Suprapubic skin (tissue), 4 donors: ENCODE results near the gene TMEFF2. TPM values are rescaled to one million over a fixed set of nuclear protein-coding genes. Genes with fewer than 3 reads are reported as not detected.

ENCODE experiments used
- DNase-seq, 2 donors: peaks; one replicate each; pipeline ENCODE4 v3.0.0-alpha.2; 2019; ENCODE audit warnings: low spot score in 2 of 2
- H3K27ac ChIP-seq: fragments of 200-600 bp; sonication (generic); one replicate; pipeline ENCODE4 v1.5.1; 2019
- H3K27me3 ChIP-seq: fragments of 200-600 bp; sonication (generic); one replicate; pipeline ENCODE4 v1.5.1; 2019
- H3K36me3 ChIP-seq: fragments of 200-600 bp; sonication (generic); one replicate; pipeline ENCODE4 v1.5.1; 2019
- H3K4me1 ChIP-seq: fragments of 200-600 bp; sonication (generic); one replicate; pipeline ENCODE4 v1.5.1; 2019
- H3K4me3 ChIP-seq: fragments of 200-600 bp; sonication (generic); one replicate; pipeline ENCODE4 v1.5.1; 2019; ENCODE audit warnings: mild to moderate bottlenecking
- H3K9me3 ChIP-seq: fragments of 200-600 bp; sonication (generic); one replicate; pipeline ENCODE4 v1.5.1; 2019
- EP300 ChIP-seq: sonication (generic); formaldehyde crosslinking; IDR thresholded peaks from one replicate; pipeline ENCODE4 v1.6.1; 2017; ENCODE audit warnings: antibody characterized with exemption
- POLR2A ChIP-seq, 2 donors: fragments of 450-650 bp; IDR thresholded peaks; one replicate each; pipeline ENCODE4 v1.6.1; 2017; ENCODE audit warnings: antibody characterized with exemption in 2 of 2, mild to moderate bottlenecking in 2 of 2, moderate library complexity in 2 of 2
- POLR2AphosphoS5 ChIP-seq, 3 donors: sonication (generic); formaldehyde crosslinking; IDR thresholded peaks; one replicate each; pipeline ENCODE4 v1.6.1; 2017; ENCODE audit warnings: antibody characterized with exemption in 3 of 3
- WGBS: methylation state at CpG from one replicate; pipeline ENCODE4 v1.1.5; 2018; 5-methylcytosine and 5-hydroxymethylcytosine counted together
- total RNA-seq, 4 donors: library from RNA; depleted of rRNA; stranded (reverse); fragments of >200 nt; gene quantifications; one replicate each; pipeline ENCODE4 v1.1.0, GENCODE V29; 2016
- TF ChIP-seq, protein P1 (sequence below), 2 donors: fragments of 200-600 bp in 1 of 2; fragments of 450-650 bp in 1 of 2; sonication (generic) in 1 of 2; IDR thresholded peaks; one replicate each; pipeline ENCODE4 v1.5.1; 2016 to 2019; ENCODE audit warnings: antibody characterized with exemption in 2 of 2, mild to moderate bottlenecking in 1 of 2, moderate library complexity in 1 of 2

Gene TMEFF2
- total RNA-seq, 4 donors from 2014 or later = 0.36 TPM; not detected in 3

GRCh38 chr2:192069417-192069816 lies 125.3 kb downstream of the TMEFF2 start:
- no peak for DNase-seq
- Histone ChIP-seq H3K36me3 (no peaks in the 10 kb centered on the region), H3K27me3 (no peaks in the 10 kb centered on the region), H3K4me1 (no peaks in the 10 kb centered on the region), H3K27ac (no peak overlapping the region), H3K4me3 (no peak overlapping the region), H3K9me3 (no peaks in the 10 kb centered on the region)
- 95% methylated on average over 1 of the region's 1 CpG for WGBS
- TF ChIP-seq, protein P1, sequence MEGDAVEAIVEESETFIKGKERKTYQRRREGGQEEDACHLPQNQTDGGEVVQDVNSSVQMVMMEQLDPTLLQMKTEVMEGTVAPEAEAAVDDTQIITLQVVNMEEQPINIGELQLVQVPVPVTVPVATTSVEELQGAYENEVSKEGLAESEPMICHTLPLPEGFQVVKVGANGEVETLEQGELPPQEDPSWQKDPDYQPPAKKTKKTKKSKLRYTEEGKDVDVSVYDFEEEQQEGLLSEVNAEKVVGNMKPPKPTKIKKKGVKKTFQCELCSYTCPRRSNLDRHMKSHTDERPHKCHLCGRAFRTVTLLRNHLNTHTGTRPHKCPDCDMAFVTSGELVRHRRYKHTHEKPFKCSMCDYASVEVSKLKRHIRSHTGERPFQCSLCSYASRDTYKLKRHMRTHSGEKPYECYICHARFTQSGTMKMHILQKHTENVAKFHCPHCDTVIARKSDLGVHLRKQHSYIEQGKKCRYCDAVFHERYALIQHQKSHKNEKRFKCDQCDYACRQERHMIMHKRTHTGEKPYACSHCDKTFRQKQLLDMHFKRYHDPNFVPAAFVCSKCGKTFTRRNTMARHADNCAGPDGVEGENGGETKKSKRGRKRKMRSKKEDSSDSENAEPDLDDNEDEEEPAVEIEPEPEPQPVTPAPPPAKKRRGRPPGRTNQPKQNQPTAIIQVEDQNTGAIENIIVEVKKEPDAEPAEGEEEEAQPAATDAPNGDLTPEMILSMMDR (IDR thresholded peaks at IDR 0.05) = no peak
- TF ChIP-seq EP300 (no peak), POLR2A (IDR thresholded peaks at IDR 0.05) (no peak), POLR2AphosphoS5 (IDR thresholded peaks at IDR 0.05) (no peak)

- H3K36me3 ChIP-seq = no peaks in the 10 kb centered on the region
- no peaks in the 10 kb centered on the region for H3K9me3 ChIP-seq
- H3K27me3 ChIP-seq = no peaks in the 10 kb centered on the region
- H3K27ac ChIP-seq = no peak overlapping the region
- H3K4me3 ChIP-seq = no peak overlapping the region
- no peaks in the 10 kb centered on the region for H3K4me1 ChIP-seq
- DNase-seq = no peak
- 85% methylated on average over 4 of the region's 4 CpGs for WGBS
- TF ChIP-seq POLR2AphosphoS5 (IDR thresholded peaks at IDR 0.05) = no peak
Observed at GRCh38 chr2:192068966-192069365, 125.8 kb downstream of the TMEFF2 start.

- no peak for DNase-seq
- no peak for TF ChIP-seq POLR2A (IDR thresholded peaks at IDR 0.05)
- TF ChIP-seq, protein P1 (IDR thresholded peaks at IDR 0.05) = no peak
- H3K27ac ChIP-seq = no peak overlapping the region
- H3K36me3 ChIP-seq = no peaks in the 10 kb centered on the region
- 53% methylated on average over 1 of the region's 1 CpG for WGBS
- no peaks in the 10 kb centered on the region for H3K9me3 ChIP-seq
- H3K27me3 ChIP-seq = no peaks in the 10 kb centered on the region
- H3K4me1 ChIP-seq = no peaks in the 10 kb centered on the region
- H3K4me3 ChIP-seq = no peak overlapping the region
Observed at GRCh38 chr2:192067631-192068030, 127.1 kb downstream of the TMEFF2 start.

DNA sequence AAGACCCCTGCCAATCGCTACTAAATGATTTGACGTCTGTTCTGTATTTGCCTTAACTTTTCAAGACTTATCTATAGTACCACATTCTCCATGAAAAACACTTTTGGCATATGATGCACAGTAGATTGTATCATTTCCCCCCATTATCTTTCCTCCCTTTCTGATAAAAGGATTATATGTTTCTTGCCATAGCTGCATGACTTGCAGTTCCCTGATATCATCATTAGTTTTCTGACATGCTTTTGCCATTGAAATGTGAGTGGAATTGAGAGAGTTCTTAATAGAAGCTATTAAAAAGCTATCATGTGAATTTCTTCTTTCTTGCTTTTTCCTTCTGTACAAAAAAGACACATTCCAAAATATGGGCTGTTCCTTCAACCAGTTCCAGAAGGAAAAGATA lies 130.3 kb downstream of the TMEFF2 start:
- TF ChIP-seq, protein P1 (IDR thresholded peaks at IDR 0.05) = no peak
- TF ChIP-seq EP300 (no peak), POLR2AphosphoS5 (IDR thresholded peaks at IDR 0.05) (no peak), POLR2A (IDR thresholded peaks at IDR 0.05) (no peak)
- DNase-seq = no peak
- Histone ChIP-seq H3K27me3 (no peaks in the 10 kb centered on the region), H3K4me1 (no peaks in the 10 kb centered on the region), H3K4me3 (no peak overlapping the region), H3K36me3 (no peaks in the 10 kb centered on the region), H3K9me3 (no peaks in the 10 kb centered on the region), H3K27ac (no peak overlapping the region)
- WGBS = 81% methylated on average over 2 of the region's 2 CpGs

DNA sequence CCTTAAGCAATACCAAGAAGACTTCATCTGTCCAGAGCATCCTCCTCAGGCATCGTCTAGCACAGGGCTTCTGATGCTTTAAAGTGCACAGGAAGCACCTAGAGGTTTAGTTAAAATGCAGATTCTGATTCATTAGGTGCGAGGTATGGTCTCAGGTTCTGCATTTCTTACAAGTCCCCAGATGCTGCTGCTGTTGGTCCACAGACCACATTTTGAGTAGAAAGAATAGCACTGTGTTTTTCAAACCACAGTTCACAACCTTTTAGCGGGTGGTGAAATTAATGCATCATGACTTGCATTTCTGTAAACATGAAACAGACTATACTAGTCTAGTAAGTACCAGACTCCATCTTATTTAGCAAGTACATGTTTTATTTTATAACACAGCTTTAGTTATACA lies 134.6 kb downstream of the TMEFF2 start:
- Histone ChIP-seq H3K9me3 (no peaks in the 10 kb centered on the region), H3K36me3 (no peaks in the 10 kb centered on the region), H3K4me3 (no peak overlapping the region), H3K27me3 (no peaks in the 10 kb centered on the region), H3K27ac (no peak overlapping the region), H3K4me1 (no peaks in the 10 kb centered on the region)
- TF ChIP-seq, protein P1 (IDR thresholded peaks at IDR 0.05) = no peak
- TF ChIP-seq EP300 = no peak
- no peak for TF ChIP-seq POLR2AphosphoS5 (IDR thresholded peaks at IDR 0.05)
- no peak for TF ChIP-seq POLR2A (IDR thresholded peaks at IDR 0.05)
- WGBS = 68% methylated on average over 3 of the region's 3 CpGs
- no peak for DNase-seq

DNA sequence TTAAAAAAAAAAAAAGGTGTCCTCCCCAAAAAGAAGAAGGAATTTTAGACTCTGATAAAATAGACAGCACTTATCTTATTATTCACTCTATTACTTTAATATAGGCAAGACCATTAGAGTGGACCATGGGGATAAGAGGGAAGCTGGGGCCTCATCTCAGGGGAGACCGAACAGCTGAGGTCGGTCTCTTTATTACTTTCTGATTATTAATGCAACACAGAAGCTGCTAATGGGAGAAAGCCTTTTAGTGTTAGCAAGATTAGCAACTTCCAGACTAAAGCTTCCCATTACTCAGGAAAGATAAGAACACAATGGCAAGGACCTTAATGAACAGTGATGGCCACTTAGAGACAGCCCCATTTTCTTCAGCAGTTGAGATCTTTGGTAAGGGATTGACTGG lies 135.5 kb downstream of the TMEFF2 start:
- TF ChIP-seq POLR2A (IDR thresholded peaks at IDR 0.05) (no peak), POLR2AphosphoS5 (IDR thresholded peaks at IDR 0.05) (no peak), EP300 (no peak)
- TF ChIP-seq, protein P1 (IDR thresholded peaks at IDR 0.05) = no peak
- no peaks in the 10 kb centered on the region for H3K9me3 ChIP-seq
- no peak overlapping the region for H3K27ac ChIP-seq
- H3K4me3 ChIP-seq = no peak overlapping the region
- no peaks in the 10 kb centered on the region for H3K27me3 ChIP-seq
- DNase-seq = no peak
- WGBS = 94% methylated on average over 2 of the region's 2 CpGs
- H3K36me3 ChIP-seq = no peaks in the 10 kb centered on the region
- no peaks in the 10 kb centered on the region for H3K4me1 ChIP-seq
